WTC11 (cell line): Measurements from ENCODE around the gene MRC1. TPM values are rescaled to one million over a fixed set of nuclear protein-coding genes. Genes with fewer than 3 reads are reported as not detected.

Source experiments
- ATAC-seq: fragments of 200-7000 bp; cut with Tn5 transposase; 2 replicates; pipeline ENCODE4 v1.10.0; 2021; ENCODE audit warnings: mild to moderate bottlenecking, moderate library complexity
- CTCF ChIA-PET: fragments of 300-600 bp; sonication (Branson Sonifier 250); formaldehyde crosslinking; loops from one replicate; lab custom pipeline; 2021; ENCODE audit warnings: antibody characterized with exemption; lab: Charles Lee
- POLR2A ChIA-PET: fragments of 350-600 bp; sonication (Branson Sonifier 250); formaldehyde crosslinking; loops from one replicate; lab custom pipeline; 2021; ENCODE audit warnings: antibody characterized with exemption; lab: Charles Lee
- DNase-seq: peaks from one replicate; pipeline ENCODE4 v3.0.0; 2021; ENCODE audit warnings: low spot score
- H3K27ac Mint-ChIP-seq: 2 replicates; pipeline ENCODE4 v1.8.0; 2021; ENCODE audit warnings: mixed read lengths
- H3K27me3 Mint-ChIP-seq: 2 replicates; pipeline ENCODE4 v1.8.0; 2021; ENCODE audit warnings: low read depth, mild to moderate bottlenecking, moderate library complexity, mixed read lengths
- H3K36me3 Mint-ChIP-seq: 2 replicates; pipeline ENCODE4 v1.8.0; 2021; ENCODE audit warnings: mixed read lengths
- H3K4me1 Mint-ChIP-seq: 2 replicates; pipeline ENCODE4 v1.8.0; 2022; ENCODE audit warnings: mixed read lengths
- H3K4me3 Mint-ChIP-seq: 2 replicates; pipeline ENCODE4 v1.8.0; 2021; ENCODE audit warnings: mild to moderate bottlenecking, moderate library complexity, mixed read lengths
- H3K9me3 Mint-ChIP-seq: 2 replicates; pipeline ENCODE4 v1.8.0; 2021; ENCODE audit warnings: mixed read lengths
- ATF1 ChIP-seq: sonication (generic); formaldehyde crosslinking; IDR thresholded peaks from 2 replicates; pipeline ENCODE4 v1.8.1; 2023; ENCODE audit warnings: mild to moderate bottlenecking, moderate library complexity, missing genetic modification reagents
- ATF6 ChIP-seq: sonication (generic); formaldehyde crosslinking; IDR thresholded peaks from 2 replicates; pipeline ENCODE4 v1.8.1; 2023; ENCODE audit warnings: mild to moderate bottlenecking, missing genetic modification reagents
- FOXP1 ChIP-seq: sonication (generic); formaldehyde crosslinking; IDR thresholded peaks from 2 replicates; pipeline ENCODE4 v1.8.0; 2022; ENCODE audit warnings: missing genetic modification reagents, mild to moderate bottlenecking, moderate library complexity, borderline replicate concordance
- GTF2I ChIP-seq: fragments of 250-450 bp; sonication (Bioruptor Pico); conservative IDR thresholded peaks from 2 replicates; pipeline ENCODE4 v1.4.0; 2021; ENCODE audit warnings: mild to moderate bottlenecking
- HMGA2 ChIP-seq: fragments of 250-450 bp; sonication (Bioruptor Pico); IDR thresholded peaks from 2 replicates; pipeline ENCODE4 v1.4.0; 2021; ENCODE audit warnings: mild to moderate bottlenecking, moderate library complexity
- HMGXB4 ChIP-seq: sonication (generic); formaldehyde crosslinking; IDR thresholded peaks from 2 replicates; pipeline ENCODE4 v1.8.1; 2023; ENCODE audit warnings: mild to moderate bottlenecking, moderate library complexity, missing genetic modification reagents
- JAZF1 ChIP-seq: fragments of 250-450 bp; sonication (Bioruptor Pico); IDR thresholded peaks from 2 replicates; pipeline ENCODE4 v1.9.0; 2021; ENCODE audit warnings: moderate library complexity, mild to moderate bottlenecking, inconsistent platforms
- MXD4 ChIP-seq: fragments of 250-450 bp; sonication (Bioruptor Pico); IDR thresholded peaks from 2 replicates; pipeline ENCODE4 v1.8.0; 2021; ENCODE audit warnings: mild to moderate bottlenecking, moderate library complexity, borderline replicate concordance
- MYBL2 ChIP-seq: sonication (generic); formaldehyde crosslinking; IDR thresholded peaks from 2 replicates; pipeline ENCODE4 v1.8.1; 2023; ENCODE audit warnings: mild to moderate bottlenecking, moderate library complexity, missing genetic modification reagents
- STAT6 ChIP-seq: sonication (generic); formaldehyde crosslinking; conservative IDR thresholded peaks from 2 replicates; pipeline ENCODE4 v1.8.1; 2023; ENCODE audit warnings: mild to moderate bottlenecking, low read depth, missing genetic modification reagents, moderate library complexity
- TEAD1 ChIP-seq: sonication (generic); formaldehyde crosslinking; IDR thresholded peaks from 2 replicates; pipeline ENCODE4 v1.8.0; 2022; ENCODE audit warnings: mild to moderate bottlenecking, missing genetic modification reagents
- USF1 ChIP-seq: sonication (generic); formaldehyde crosslinking; IDR thresholded peaks from 2 replicates; pipeline ENCODE4 v1.8.0; 2022; ENCODE audit warnings: mild to moderate bottlenecking, missing genetic modification reagents
- ZMAT4 ChIP-seq: fragments of 250-450 bp; sonication (Bioruptor Pico); IDR thresholded peaks from 2 replicates; pipeline ENCODE4 v1.9.0; 2021; ENCODE audit warnings: mild to moderate bottlenecking
- ZNF138 ChIP-seq: sonication (generic); formaldehyde crosslinking; conservative IDR thresholded peaks from 2 replicates; pipeline ENCODE4 v1.8.1; 2022; ENCODE audit warnings: mild to moderate bottlenecking, moderate library complexity, missing genetic modification reagents
- ZNF425 ChIP-seq: fragments of 250-450 bp; sonication (Bioruptor Pico); conservative IDR thresholded peaks from 2 replicates; pipeline ENCODE4 v1.9.0; 2021; ENCODE audit warnings: mild to moderate bottlenecking
- ZNF532 ChIP-seq: fragments of 250-450 bp; sonication (Bioruptor Pico); IDR thresholded peaks from 2 replicates; pipeline ENCODE4 v1.9.0; 2021; ENCODE audit warnings: mild to moderate bottlenecking, borderline replicate concordance
- total RNA-seq: library from RNA; stranded (reverse); gene quantifications from 3 replicates; pipeline ENCODE4 v1.2.3, GENCODE V29; 2021

Gene MRC1
- total RNA-seq, 1 experiment from 2014 or later: 0.33 TPM

GRCh38 chr10:17873946-17874345, 64.8 kb downstream of the MRC1 start (continued):
- TF ChIP-seq GTF2I (CRISPR knock-in tag) (no peak), FOXP1 (CRISPR knock-in tag) (no peak), ZNF532 (no peak), ZNF425 (CRISPR knock-in tag) (no peak), ATF1 (CRISPR knock-in tag) (no peak), MYBL2 (CRISPR knock-in tag) (no peak)

- Mint-ChIP-seq H3K27ac (no peak overlapping the region), H3K36me3 (no peaks in the 10 kb centered on the region), H3K9me3 (no peaks in the 10 kb centered on the region), H3K4me3 (no peak overlapping the region), H3K4me1 (no peaks in the 10 kb centered on the region), H3K27me3 (no peaks in the 10 kb centered on the region)
- DNase-seq (no peak), ATAC-seq (no peak)
- ChIA-PET POLR2A (no interaction called here), CTCF (no interaction called here)
- TF ChIP-seq HMGA2: peak; percentile 92
- no peak for TF ChIP-seq TEAD1
Observed at GRCh38 chr10:17877121-17877520, 68.0 kb downstream of the MRC1 start.

GRCh38 chr10:17878896-17879295, 69.7 kb downstream of the MRC1 start:
- H3K4me3 Mint-ChIP-seq: no peak overlapping the region
- H3K27me3 Mint-ChIP-seq: no peaks in the 10 kb centered on the region
- no peak for TF ChIP-seq JAZF1 (CRISPR knock-in tag)
- TF ChIP-seq ZNF138 (CRISPR knock-in tag): no peak
- no peak for TF ChIP-seq ATF6 (CRISPR knock-in tag)
- TF ChIP-seq, all 79 proteins: peak for 0
- no peaks in the 10 kb centered on the region for H3K4me1 Mint-ChIP-seq
- no peaks in the 10 kb centered on the region for H3K36me3 Mint-ChIP-seq
- DNase-seq: no peak
- ChIA-PET POLR2A (no interaction called here), CTCF (no interaction called here)
- peaks cover 3% of the 10 kb centered on the region for H3K9me3 Mint-ChIP-seq
- ATAC-seq: no peak
- H3K27ac Mint-ChIP-seq: no peak overlapping the region

- DNase-seq (no peak), ATAC-seq (no peak)
- no peaks in the 10 kb centered on the region for H3K36me3 Mint-ChIP-seq
- POLR2A ChIA-PET: no interaction called here
- H3K9me3 Mint-ChIP-seq: peaks cover 8% of the 10 kb centered on the region
- no peaks in the 10 kb centered on the region for H3K27me3 Mint-ChIP-seq
- CTCF ChIA-PET: interaction anchor here (0.6 kb wide), 1 partner anchor 537 kb away, joined by 3 read pairs; no protein-coding TSS in a partner anchor
- H3K27ac Mint-ChIP-seq: no peak overlapping the region
- no peak overlapping the region for H3K4me3 Mint-ChIP-seq
- no peaks in the 10 kb centered on the region for H3K4me1 Mint-ChIP-seq
- no peak for TF ChIP-seq MXD4 (CRISPR knock-in tag)
- TF ChIP-seq ZMAT4 (CRISPR knock-in tag): no peak
- no peak for TF ChIP-seq USF1
- TF ChIP-seq HMGXB4 (CRISPR knock-in tag): no peak
- no peak for TF ChIP-seq STAT6 (CRISPR knock-in tag)
Observed at GRCh38 chr10:17880601-17881000, 71.5 kb downstream of the MRC1 start.
